CD1c-positive myeloid dendritic cell (primary cell): ENCODE results near the gene CCDC159.
"Not testable (repeated sequence)": the region's sequence is repeated elsewhere in the genome, so short reads cannot be mapped to it uniquely, and the experiment has no call there.

Experiments used
- DNase-seq: peaks from one replicate; pipeline ENCODE4 v3.0.0-alpha.2; 2016; ENCODE audit errors: extremely low spot score

The CCDC159 gene

GRCh38 chr19:11365557-11366117, 19.3 kb downstream of the CCDC159 start:
- no peak for DNase-seq

- no peak for DNase-seq
Observed at GRCh38 chr19:11367528-11367927, 21.2 kb downstream of the CCDC159 start.

GRCh38 chr19:11370744-11371143, 24.4 kb downstream of the CCDC159 start:
- DNase-seq = no peak

- DNase-seq = no peak
Observed at GRCh38 chr19:11373166-11373884, 27.0 kb downstream of the CCDC159 start.

GRCh38 chr19:11373885-11374432, 27.6 kb downstream of the CCDC159 start:
- DNase-seq = peak; percentile 26

- DNase-seq = peak; percentile 99
Observed at GRCh38 chr19:11374433-11375142, 28.3 kb downstream of the CCDC159 start, which contains the start of gene SWSAP1. TSS of gene SWSAP1 (plus strand) at chr19:11374666. CDS start at chr19:11374681, 15 bp downstream.

- peak; percentile 57 for DNase-seq
Observed at GRCh38 chr19:11375143-11375948, 29.0 kb downstream of the CCDC159 start.

- DNase-seq = peak; percentile 68
Observed at GRCh38 chr19:11377237-11377636, 30.9 kb downstream of the CCDC159 start.

- no peak for DNase-seq
Observed at GRCh38 chr19:11377756-11378155, 31.4 kb downstream of the CCDC159 start.

GRCh38 chr19:11378319-11379189, 32.2 kb downstream of the CCDC159 start:
- no peak for DNase-seq

- DNase-seq = not testable (repeated sequence)
Observed at GRCh38 chr19:11379269-11379845, 33.0 kb downstream of the CCDC159 start.

GRCh38 chr19:11379857-11380350, 33.6 kb downstream of the CCDC159 start:
- no peak for DNase-seq

GRCh38 chr19:11380653-11381537, 34.6 kb downstream of the CCDC159 start:
- DNase-seq = peak; percentile 97

- DNase-seq = peak; percentile 55
Observed at GRCh38 chr19:11382898-11383705, 36.8 kb downstream of the CCDC159 start.

GRCh38 chr19:11383706-11384048, 37.4 kb downstream of the CCDC159 start:
- DNase-seq = no peak

- DNase-seq = no peak
Observed at GRCh38 chr19:11384778-11385129, 38.4 kb downstream of the CCDC159 start.

GRCh38 chr19:11387162-11388034, 41.1 kb downstream of the CCDC159 start:
- DNase-seq = peak; percentile 63
